Suprapubic skin (tissue), 4 donors: ENCODE results near the gene PRRG1. TPM values are rescaled to one million over a fixed set of nuclear protein-coding genes. Genes with fewer than 3 reads are reported as not detected.

Experiments used
- DNase-seq, 2 donors: peaks; one replicate each; pipeline ENCODE4 v3.0.0-alpha.2; 2019; ENCODE audit warnings: low spot score in 2 of 2
- H3K27ac ChIP-seq: fragments of 200-600 bp; sonication (generic); one replicate; pipeline ENCODE4 v1.5.1; 2019
- H3K27me3 ChIP-seq: fragments of 200-600 bp; sonication (generic); one replicate; pipeline ENCODE4 v1.5.1; 2019
- H3K36me3 ChIP-seq: fragments of 200-600 bp; sonication (generic); one replicate; pipeline ENCODE4 v1.5.1; 2019
- H3K4me1 ChIP-seq: fragments of 200-600 bp; sonication (generic); one replicate; pipeline ENCODE4 v1.5.1; 2019
- H3K4me3 ChIP-seq: fragments of 200-600 bp; sonication (generic); one replicate; pipeline ENCODE4 v1.5.1; 2019; ENCODE audit warnings: mild to moderate bottlenecking
- H3K9me3 ChIP-seq: fragments of 200-600 bp; sonication (generic); one replicate; pipeline ENCODE4 v1.5.1; 2019
- EP300 ChIP-seq: sonication (generic); formaldehyde crosslinking; IDR thresholded peaks from one replicate; pipeline ENCODE4 v1.6.1; 2017; ENCODE audit warnings: antibody characterized with exemption
- POLR2A ChIP-seq, 2 donors: fragments of 450-650 bp; IDR thresholded peaks; one replicate each; pipeline ENCODE4 v1.6.1; 2017; ENCODE audit warnings: antibody characterized with exemption in 2 of 2, mild to moderate bottlenecking in 2 of 2, moderate library complexity in 2 of 2
- POLR2AphosphoS5 ChIP-seq, 3 donors: sonication (generic); formaldehyde crosslinking; IDR thresholded peaks; one replicate each; pipeline ENCODE4 v1.6.1; 2017; ENCODE audit warnings: antibody characterized with exemption in 3 of 3
- WGBS: methylation state at CpG from one replicate; pipeline ENCODE4 v1.1.5; 2018; 5-methylcytosine and 5-hydroxymethylcytosine counted together
- total RNA-seq, 4 donors: library from RNA; depleted of rRNA; stranded (reverse); fragments of >200 nt; gene quantifications; one replicate each; pipeline ENCODE4 v1.1.0, GENCODE V29; 2016
- TF ChIP-seq, protein P1 (sequence below), 2 donors: fragments of 200-600 bp in 1 of 2; fragments of 450-650 bp in 1 of 2; sonication (generic) in 1 of 2; IDR thresholded peaks; one replicate each; pipeline ENCODE4 v1.5.1; 2016 to 2019; ENCODE audit warnings: antibody characterized with exemption in 2 of 2, mild to moderate bottlenecking in 1 of 2, moderate library complexity in 1 of 2

The PRRG1 gene
- total RNA-seq, 4 donors from 2014 or later, result 3.8 to 7.1 (median 5.1) TPM

DNA sequence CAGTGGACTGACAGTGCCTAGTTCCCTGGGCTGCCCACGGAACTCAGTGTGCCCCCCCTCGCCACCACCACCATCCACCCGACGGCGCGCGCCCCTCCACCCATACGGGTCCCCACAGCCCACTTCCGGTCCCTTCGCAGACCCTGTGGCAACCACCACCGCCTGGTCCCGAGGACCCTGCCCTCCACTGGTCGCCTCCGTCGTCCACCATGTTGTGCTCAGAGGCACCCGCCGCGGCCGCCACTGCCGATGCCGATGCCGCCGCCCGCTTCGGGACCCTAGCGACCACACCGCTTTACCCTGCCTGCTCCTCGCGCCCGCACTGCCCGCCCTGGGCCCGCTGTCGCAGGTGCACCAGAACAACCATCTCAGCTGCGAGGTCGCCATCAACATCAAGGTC, 155.8 kb downstream of the PRRG1 start:
- 91% methylated on average over 23 of the region's 35 CpGs for WGBS
- DNase-seq, result no peak
- no peaks in the 10 kb centered on the region for H3K36me3 ChIP-seq
- TF ChIP-seq POLR2AphosphoS5 (IDR thresholded peaks at IDR 0.05), result no peak
- TF ChIP-seq EP300, result no peak
- TF ChIP-seq, protein P1, sequence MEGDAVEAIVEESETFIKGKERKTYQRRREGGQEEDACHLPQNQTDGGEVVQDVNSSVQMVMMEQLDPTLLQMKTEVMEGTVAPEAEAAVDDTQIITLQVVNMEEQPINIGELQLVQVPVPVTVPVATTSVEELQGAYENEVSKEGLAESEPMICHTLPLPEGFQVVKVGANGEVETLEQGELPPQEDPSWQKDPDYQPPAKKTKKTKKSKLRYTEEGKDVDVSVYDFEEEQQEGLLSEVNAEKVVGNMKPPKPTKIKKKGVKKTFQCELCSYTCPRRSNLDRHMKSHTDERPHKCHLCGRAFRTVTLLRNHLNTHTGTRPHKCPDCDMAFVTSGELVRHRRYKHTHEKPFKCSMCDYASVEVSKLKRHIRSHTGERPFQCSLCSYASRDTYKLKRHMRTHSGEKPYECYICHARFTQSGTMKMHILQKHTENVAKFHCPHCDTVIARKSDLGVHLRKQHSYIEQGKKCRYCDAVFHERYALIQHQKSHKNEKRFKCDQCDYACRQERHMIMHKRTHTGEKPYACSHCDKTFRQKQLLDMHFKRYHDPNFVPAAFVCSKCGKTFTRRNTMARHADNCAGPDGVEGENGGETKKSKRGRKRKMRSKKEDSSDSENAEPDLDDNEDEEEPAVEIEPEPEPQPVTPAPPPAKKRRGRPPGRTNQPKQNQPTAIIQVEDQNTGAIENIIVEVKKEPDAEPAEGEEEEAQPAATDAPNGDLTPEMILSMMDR (IDR thresholded peaks at IDR 0.05), result no peak
- no peak for TF ChIP-seq POLR2A (IDR thresholded peaks at IDR 0.05)
- H3K4me1 ChIP-seq, result no peaks in the 10 kb centered on the region
- no peaks in the 10 kb centered on the region for H3K9me3 ChIP-seq
- H3K27ac ChIP-seq, result no peak overlapping the region
- H3K4me3 ChIP-seq, result no peak overlapping the region
- no peaks in the 10 kb centered on the region for H3K27me3 ChIP-seq

Other genes starting within 250 kb of the PRRG1 start
- gene LANCL3, start 222.3 kb downstream of the PRRG1 start, total RNA-seq, result 1 to 10 TPM; 1.8 to 3.2 (median 2.5) TPM